Uterus (tissue), 4 donors: Measurements from ENCODE around the gene TBC1D22B. TPM values are rescaled to one million over a fixed set of nuclear protein-coding genes. Genes with fewer than 3 reads are reported as not detected.
A peak's percentile ranks its signal among the peaks of the same experiment; 100 is the strongest.

Experiments used
- DNase-seq, 2 donors: peaks; one replicate each; pipeline ENCODE4 v3.0.0-alpha.2; 2019 to 2020
- H3K27ac ChIP-seq, 2 donors: fragments of 200-600 bp; sonication (generic); 1 replicate in 1 of 2; 2 replicates in 1 of 2; pipeline ENCODE4 v1.5.1; 2016 to 2018
- H3K27me3 ChIP-seq, 2 donors: fragments of 200-600 bp; sonication (generic); one replicate each; pipeline ENCODE4 v1.5.1; 2018 to 2019; ENCODE audit warnings: control low read depth in 1 of 2
- H3K36me3 ChIP-seq, 2 donors: fragments of 200-600 bp; sonication (generic); one replicate each; pipeline ENCODE4 v1.5.1; 2019; ENCODE audit warnings: control low read depth in 1 of 2
- H3K4me1 ChIP-seq, 2 donors: fragments of 200-600 bp; sonication (generic); one replicate each; pipeline ENCODE4 v1.5.1; 2018 to 2019; ENCODE audit warnings: control low read depth in 1 of 2
- H3K4me3 ChIP-seq, 2 donors: fragments of 200-600 bp; sonication (generic); 1 replicate in 1 of 2; 2 replicates in 1 of 2; pipeline ENCODE4 v1.5.1; 2018 to 2019; ENCODE audit warnings: mild to moderate bottlenecking in 1 of 2
- H3K9me3 ChIP-seq, 2 donors: fragments of 200-600 bp; sonication (generic); one replicate each; pipeline ENCODE4 v1.5.1; 2019; ENCODE audit warnings: control low read depth in 1 of 2
- POLR2A ChIP-seq, 2 donors: fragments of 450-650 bp; IDR thresholded peaks; one replicate each; pipeline ENCODE4 v1.6.1; 2016; ENCODE audit warnings: antibody characterized with exemption in 2 of 2, mild to moderate bottlenecking in 1 of 2, moderate library complexity in 1 of 2
- intact Hi-C: fragments of 100-400 bp; cut with DNase I; formaldehyde crosslinking; loops from one replicate; pipeline ENCODE4 v1.15.1; 2023; ENCODE audit warnings: low total_unique reads
- total RNA-seq, 4 donors: library from RNA; depleted of rRNA in 3 of 4; stranded (reverse); fragments of >200 nt in 3 of 4; gene quantifications; one replicate each; pipeline versions ENCODE4 v1.1.0 to v1.2.4, GENCODE V29; 2014 to 2023
- TF ChIP-seq, protein P1 (sequence below), 4 experiments: fragments of 200-600 bp in 2 of 4; fragments of 450-650 bp in 2 of 4; sonication (generic) in 2 of 4; IDR thresholded peaks; one replicate each; pipeline ENCODE4 v1.5.1; 2016 to 2019; ENCODE audit warnings: antibody characterized with exemption in 4 of 4, mild to moderate bottlenecking in 2 of 4, moderate library complexity in 1 of 4
- donor health status: DM: yes; HTN: yes; CAD: no.

TBC1D22B gene, protein sequence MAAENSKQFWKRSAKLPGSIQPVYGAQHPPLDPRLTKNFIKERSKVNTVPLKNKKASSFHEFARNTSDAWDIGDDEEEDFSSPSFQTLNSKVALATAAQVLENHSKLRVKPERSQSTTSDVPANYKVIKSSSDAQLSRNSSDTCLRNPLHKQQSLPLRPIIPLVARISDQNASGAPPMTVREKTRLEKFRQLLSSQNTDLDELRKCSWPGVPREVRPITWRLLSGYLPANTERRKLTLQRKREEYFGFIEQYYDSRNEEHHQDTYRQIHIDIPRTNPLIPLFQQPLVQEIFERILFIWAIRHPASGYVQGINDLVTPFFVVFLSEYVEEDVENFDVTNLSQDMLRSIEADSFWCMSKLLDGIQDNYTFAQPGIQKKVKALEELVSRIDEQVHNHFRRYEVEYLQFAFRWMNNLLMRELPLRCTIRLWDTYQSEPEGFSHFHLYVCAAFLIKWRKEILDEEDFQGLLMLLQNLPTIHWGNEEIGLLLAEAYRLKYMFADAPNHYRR
- total RNA-seq, result 10 to 100 TPM in 1 of 4 donors, 1 to 10 TPM in 3; 4.1 to 15.4 (median 7.5) TPM

DNA sequence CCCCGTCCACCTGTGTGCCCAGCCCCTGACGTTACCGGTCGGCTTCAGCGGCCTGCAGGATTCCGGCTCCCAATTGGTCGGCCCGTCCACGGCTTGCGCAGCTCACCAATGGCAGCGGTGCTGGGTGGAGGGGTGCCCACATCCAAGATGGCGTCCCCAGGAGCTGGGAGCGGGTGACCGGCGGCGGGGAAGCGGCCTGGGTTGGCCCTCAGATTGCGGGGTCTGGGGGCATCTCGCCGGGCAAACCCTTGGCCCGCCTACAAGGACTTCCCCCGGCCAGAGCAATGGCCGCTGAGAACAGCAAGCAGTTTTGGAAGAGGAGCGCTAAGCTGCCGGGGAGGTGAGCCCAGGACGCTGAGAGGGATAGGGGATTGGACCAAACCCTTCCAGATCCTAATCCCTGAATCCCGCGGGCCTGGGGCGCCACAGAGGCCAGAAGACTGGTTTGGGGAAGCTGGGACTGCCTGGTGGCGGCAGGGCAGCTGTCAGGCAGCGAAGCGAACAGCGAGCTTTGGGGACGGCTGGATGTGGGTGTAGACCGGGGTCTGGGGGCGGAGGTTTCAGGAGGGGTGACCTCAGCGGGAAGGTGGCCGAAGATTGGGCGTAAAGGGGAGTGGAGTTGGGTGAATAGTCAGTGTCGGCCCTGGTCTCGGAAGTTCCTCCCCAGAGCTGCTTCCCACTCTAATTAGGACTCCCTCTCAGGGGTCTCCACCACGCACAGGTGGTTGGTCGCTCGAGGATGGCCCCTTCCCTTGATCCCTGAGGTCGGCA is at the start of gene TBC1D22B, which contains the start of gene TMEM217:
TBC1D22B (plus strand) TSS at position 139 of the 771 bp plus-strand sequence; CDS start at position 285, 146 bp downstream.
TMEM217 (minus strand) TSS at position 511 of the 771 bp plus-strand sequence. CDS start 39,114 bp downstream, outside the sequence.
- H3K36me3 ChIP-seq, result no peaks in the 10 kb centered on the region
- peak within 1 kb of the TSS; percentile 76 to 82 for H3K27ac ChIP-seq
- peak within 1 kb of the TSS; percentile 70 to 86 for H3K4me3 ChIP-seq
- H3K9me3 ChIP-seq, result no peaks in the 10 kb centered on the region
- DNase-seq, result peak; percentile 94 to 96
- H3K27me3 ChIP-seq, result no peaks in the 10 kb centered on the region
- intact Hi-C loops, result no loop called here
- TF ChIP-seq POLR2A (IDR thresholded peaks at IDR 0.05), result peak; percentile 61 to 79
- TF ChIP-seq, protein P1, sequence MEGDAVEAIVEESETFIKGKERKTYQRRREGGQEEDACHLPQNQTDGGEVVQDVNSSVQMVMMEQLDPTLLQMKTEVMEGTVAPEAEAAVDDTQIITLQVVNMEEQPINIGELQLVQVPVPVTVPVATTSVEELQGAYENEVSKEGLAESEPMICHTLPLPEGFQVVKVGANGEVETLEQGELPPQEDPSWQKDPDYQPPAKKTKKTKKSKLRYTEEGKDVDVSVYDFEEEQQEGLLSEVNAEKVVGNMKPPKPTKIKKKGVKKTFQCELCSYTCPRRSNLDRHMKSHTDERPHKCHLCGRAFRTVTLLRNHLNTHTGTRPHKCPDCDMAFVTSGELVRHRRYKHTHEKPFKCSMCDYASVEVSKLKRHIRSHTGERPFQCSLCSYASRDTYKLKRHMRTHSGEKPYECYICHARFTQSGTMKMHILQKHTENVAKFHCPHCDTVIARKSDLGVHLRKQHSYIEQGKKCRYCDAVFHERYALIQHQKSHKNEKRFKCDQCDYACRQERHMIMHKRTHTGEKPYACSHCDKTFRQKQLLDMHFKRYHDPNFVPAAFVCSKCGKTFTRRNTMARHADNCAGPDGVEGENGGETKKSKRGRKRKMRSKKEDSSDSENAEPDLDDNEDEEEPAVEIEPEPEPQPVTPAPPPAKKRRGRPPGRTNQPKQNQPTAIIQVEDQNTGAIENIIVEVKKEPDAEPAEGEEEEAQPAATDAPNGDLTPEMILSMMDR (IDR thresholded peaks at IDR 0.05), result peak in 1 of 4 experiments; percentile 19
- H3K4me1 ChIP-seq, result no peaks in the 10 kb centered on the region

DNA sequence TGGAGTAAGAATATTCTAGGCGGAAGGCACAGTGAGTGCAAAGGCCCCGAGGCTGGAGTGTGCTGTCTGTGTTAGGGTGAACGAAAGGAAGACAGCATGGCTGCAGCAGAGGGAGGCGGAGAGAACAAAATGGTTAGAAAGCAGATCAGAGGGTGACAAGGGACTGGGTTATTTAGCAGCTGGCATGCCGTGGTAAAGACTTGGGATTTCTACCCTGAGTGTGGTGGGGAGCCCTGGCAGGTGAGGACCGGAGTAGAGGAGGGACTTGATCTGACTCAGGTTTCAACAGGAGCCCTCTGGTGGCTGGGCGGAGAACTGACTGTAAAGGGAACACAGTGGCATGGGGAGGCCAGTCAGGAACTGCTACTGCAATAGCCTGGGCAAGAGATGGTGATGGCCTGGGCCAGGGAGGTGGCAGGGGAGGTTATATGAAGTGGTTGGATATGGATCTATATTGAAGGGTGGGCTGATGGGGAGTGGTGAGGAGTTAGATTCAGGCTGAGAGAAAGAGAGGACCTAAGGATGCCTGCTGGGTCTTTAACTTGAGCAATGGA is 49.6 kb upstream of the TBC1D22B start:
- Histone ChIP-seq H3K4me3 (no peak overlapping the region), H3K4me1 (no peaks in the 10 kb centered on the region), H3K36me3 (no peaks in the 10 kb centered on the region), H3K9me3 (no peaks in the 10 kb centered on the region), H3K27ac (no peak overlapping the region), H3K27me3 (no peaks in the 10 kb centered on the region)
- intact Hi-C loops, result loop anchor here (10.0 kb wide), 1 partner anchor 183 kb away; no protein-coding TSS in a partner anchor
- DNase-seq, result peak; percentile 60
- no peak for TF ChIP-seq POLR2A (IDR thresholded peaks at IDR 0.05)
- TF ChIP-seq, protein P1 (IDR thresholded peaks at IDR 0.05), result peak; percentile 13 to 53 (median 47)

DNA sequence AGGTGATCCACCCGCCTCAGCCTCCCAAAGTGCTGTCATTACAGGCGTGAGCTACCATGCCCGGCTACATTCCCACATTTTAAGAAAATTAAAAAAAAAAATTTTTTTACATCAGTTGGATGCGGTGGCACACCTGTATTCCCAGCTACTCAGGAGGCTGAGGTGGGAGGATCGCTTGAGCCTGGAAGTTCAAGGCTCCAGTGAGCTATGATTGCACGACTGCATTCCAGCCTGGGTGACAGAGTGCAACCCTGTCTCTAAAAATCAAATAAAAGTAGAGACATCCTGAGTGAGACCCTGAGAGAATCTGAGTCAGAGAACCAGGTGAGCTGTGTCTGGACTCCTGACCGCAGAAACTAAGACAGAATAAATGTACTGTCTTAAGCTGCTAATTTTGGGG is 48.8 kb upstream of the TBC1D22B start:
- H3K27ac ChIP-seq, result no peak overlapping the region
- no peak overlapping the region for H3K4me3 ChIP-seq
- no peaks in the 10 kb centered on the region for H3K27me3 ChIP-seq
- no peak for DNase-seq
- intact Hi-C loops, result loop anchor here (10.0 kb wide), 1 partner anchor 184 kb away; no protein-coding TSS in a partner anchor
- H3K9me3 ChIP-seq, result no peaks in the 10 kb centered on the region
- no peaks in the 10 kb centered on the region for H3K36me3 ChIP-seq
- no peaks in the 10 kb centered on the region for H3K4me1 ChIP-seq
- TF ChIP-seq, protein P1 (IDR thresholded peaks at IDR 0.05), result no peak
- TF ChIP-seq POLR2A (IDR thresholded peaks at IDR 0.05), result no peak

DNA sequence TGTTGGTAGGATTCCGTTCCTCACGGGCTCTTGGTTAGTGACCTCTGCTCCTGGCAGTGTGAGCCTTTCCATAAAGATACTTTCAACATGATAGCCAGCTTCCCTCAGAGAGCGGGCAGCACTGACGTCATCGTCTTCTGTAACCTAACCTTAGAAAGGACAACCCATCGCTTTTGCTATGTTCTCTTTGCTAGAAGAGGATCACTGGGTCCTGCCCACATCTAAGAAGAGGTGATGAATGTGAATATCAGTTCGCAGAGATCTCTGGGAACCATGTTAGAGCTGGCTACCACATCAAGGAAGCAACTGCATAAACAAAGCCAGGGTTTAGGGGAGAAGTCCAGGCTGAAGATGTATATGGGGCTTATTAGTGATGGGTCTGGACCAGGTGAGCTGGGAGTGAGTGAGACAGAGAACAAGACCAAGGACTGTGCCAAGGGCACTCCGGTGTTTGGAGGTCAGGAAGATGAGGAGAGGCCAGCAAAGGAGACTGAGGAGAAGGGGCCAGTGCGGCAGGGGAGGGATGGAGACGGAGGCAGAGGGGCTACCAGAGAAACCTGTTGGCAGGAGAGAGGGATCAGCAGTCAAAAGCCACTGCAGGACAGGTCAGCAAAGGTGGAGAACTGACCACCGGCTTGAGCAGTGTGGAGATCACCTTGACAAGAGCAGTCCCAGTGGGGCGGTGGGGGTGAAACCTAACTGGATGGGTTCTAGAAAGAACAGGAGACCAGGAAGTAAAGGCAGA is 47.9 kb upstream of the TBC1D22B start:
- no peak overlapping the region for H3K4me3 ChIP-seq
- intact Hi-C loops, result loop anchor here (10.0 kb wide), 1 partner anchor 185 kb away; no protein-coding TSS in a partner anchor
- no peaks in the 10 kb centered on the region for H3K27me3 ChIP-seq
- no peaks in the 10 kb centered on the region for H3K36me3 ChIP-seq
- H3K4me1 ChIP-seq, result no peaks in the 10 kb centered on the region
- no peak for TF ChIP-seq POLR2A (IDR thresholded peaks at IDR 0.05)
- TF ChIP-seq, protein P1 (IDR thresholded peaks at IDR 0.05), result no peak
- DNase-seq, result no peak
- no peak overlapping the region for H3K27ac ChIP-seq
- H3K9me3 ChIP-seq, result no peaks in the 10 kb centered on the region
